Measurements from ENCODE around the gene CLEC7A.
A peak's percentile ranks its signal among the peaks of the same experiment; 100 is the strongest.

CLEC7A gene

DNA sequence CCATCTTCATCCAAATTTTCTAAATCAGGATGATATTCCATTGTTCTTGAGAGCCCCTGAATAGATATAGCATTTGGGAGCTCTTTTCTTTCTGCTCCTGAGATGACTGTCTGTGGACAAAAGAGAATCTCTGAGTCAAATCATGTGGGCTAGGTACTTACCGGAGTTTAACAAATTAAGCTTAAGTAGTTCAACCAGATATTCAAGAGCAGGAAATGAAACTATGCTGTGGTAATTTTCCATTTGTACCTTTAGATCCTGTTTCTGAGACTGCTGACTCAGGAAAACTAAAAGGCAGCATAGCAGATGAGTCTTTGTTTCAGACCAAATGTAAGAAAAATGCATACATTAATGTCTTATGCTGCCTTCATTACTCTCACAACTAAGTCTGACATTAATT lies at the start of gene CLEC7A:
CLEC7A (minus strand) TSS at position 158 of the 400 bp plus-strand sequence; CDS start at position 41, 117 bp downstream.
- DNase-seq (ENCODE audit: low read depth in 3 of 3, low spot score in 1 of 3): no peak

- no peak for DNase-seq (ENCODE audit: low read depth in 3 of 3, low spot score in 1 of 3)
Observed at GRCh38 chr12:10179776-10180181, 49.8 kb upstream of the CLEC7A start.

GRCh38 chr12:10178821-10179220 lies 48.8 kb upstream of the CLEC7A start, which contains the start of gene TMEM52B:
Gene TMEM52B, plus strand, starts transcription at chr12:10179032. Its CDS starts 543 bp downstream, at chr12:10179575.
- no peak for DNase-seq (ENCODE audit: low read depth in 3 of 3, low spot score in 1 of 3)

DNA sequence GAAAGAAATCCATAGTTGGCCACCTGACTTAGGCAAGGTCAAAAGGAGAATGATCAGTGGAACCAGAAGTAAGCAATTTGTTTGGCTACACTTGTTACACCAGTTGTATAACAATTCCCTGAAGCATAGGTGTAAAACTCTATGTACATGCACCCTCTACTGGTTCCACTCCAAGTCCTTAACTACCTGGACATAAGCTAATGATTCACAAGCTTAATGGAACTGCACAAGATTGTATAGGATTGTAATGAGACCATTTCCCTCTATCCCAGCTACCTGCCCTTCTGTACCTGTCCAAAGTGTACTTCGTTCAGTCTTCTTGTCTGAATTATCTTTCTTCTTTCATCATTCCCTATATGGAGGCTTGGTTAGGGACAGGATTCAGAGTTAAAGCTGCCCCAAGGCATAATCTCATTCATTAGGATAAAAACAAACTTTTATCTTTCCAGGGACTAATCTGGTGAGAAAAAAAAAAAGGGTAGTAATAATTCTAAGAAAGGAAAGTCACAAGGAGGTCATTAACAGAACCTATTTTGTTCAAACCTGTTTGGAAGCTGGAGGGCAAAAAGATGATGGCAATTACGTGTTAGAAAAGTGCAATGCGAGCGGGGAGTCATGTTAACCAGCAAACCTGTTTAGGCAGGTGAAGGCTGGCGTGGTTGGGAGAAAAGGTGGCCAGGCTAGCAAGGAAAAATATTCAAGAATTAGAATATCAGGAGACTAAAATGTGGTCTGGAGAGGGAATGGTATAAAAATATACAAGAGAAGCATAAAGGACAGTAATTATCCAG lies 46.0 kb upstream of the CLEC7A start:
- no peak for DNase-seq (ENCODE audit: low read depth in 3 of 3, low spot score in 1 of 3)

GRCh38 chr12:10174986-10175614 lies 45.1 kb upstream of the CLEC7A start:
- DNase-seq (ENCODE audit: low read depth in 3 of 3, low spot score in 1 of 3): no peak

GRCh38 chr12:10171973-10172728 lies 42.2 kb upstream of the CLEC7A start, which contains the start of gene OLR1:
Gene OLR1, minus strand, starts transcription at chr12:10172132. Its CDS starts 55 bp downstream, at chr12:10172077.
- DNase-seq (ENCODE audit: low read depth in 3 of 3, low spot score in 1 of 3): no peak

DNA sequence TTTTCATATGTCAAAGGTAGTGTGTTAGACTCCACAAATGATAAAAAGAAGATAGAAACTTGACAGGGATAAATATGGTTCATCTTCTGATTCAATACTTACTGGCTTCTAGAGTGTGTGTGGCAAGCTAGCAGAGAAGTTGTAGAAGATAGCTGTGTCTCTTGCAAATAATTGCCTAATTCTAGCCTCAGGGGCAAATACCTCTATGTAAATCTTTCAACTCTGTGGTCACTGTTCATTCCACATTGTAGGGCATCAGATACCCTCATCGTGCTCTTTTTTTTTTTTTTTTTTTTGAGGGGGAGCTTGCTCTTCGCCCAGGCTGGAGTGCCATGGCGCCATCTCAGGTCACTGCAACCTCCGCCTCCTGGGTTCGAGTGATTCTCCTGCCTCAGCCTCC lies 40.2 kb upstream of the CLEC7A start:
- no peak for DNase-seq (ENCODE audit: low read depth in 3 of 3, low spot score in 1 of 3)

DNA sequence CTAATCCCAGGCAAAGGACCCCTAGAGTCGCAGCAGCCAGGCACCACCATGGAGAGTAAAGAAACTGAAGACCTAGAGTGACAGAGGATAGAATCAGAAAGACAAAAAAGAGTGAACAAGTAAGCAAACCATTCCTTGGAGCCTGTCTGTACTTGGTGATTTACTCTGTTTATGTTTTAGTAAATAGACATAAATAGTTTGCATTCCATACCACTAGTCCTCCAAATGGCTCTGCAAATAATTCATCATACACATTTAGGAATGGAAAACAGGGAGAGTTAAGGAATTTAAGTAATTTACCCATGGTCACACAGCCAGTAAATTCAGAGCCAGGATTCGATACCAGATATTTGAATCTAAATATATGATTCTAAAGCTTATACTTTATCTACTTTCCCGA lies 39.1 kb upstream of the CLEC7A start:
- DNase-seq (ENCODE audit: low read depth in 3 of 3, low spot score in 1 of 3): no peak

- no peak for DNase-seq (ENCODE audit: low read depth in 3 of 3, low spot score in 1 of 3)
Observed at GRCh38 chr12:10167599-10167998, 37.6 kb upstream of the CLEC7A start.

DNA sequence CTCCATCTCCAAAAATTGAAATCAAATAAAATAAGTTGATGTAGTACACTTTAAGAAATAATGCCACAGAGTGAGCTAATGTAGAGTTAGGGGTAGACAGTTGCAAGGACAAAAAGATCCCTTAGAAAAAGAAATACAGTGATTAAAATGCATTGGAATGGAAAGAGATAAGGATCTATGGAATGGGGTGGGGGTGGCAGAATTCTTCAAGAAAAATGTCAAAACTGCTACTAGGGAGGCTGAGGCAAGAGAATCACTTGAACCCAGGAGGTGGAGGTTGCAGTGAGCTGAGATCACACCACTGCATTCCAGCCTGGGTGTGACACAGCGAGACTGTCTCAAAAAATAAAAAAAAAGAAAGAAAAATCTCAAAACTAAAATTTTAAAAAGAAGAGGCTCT lies 35.4 kb upstream of the CLEC7A start:
- DNase-seq (ENCODE audit: low read depth in 3 of 3, low spot score in 1 of 3): no peak

- no peak for DNase-seq (ENCODE audit: low read depth in 3 of 3, low spot score in 1 of 3)
Observed at GRCh38 chr12:10163084-10163483, 33.1 kb upstream of the CLEC7A start.

DNA sequence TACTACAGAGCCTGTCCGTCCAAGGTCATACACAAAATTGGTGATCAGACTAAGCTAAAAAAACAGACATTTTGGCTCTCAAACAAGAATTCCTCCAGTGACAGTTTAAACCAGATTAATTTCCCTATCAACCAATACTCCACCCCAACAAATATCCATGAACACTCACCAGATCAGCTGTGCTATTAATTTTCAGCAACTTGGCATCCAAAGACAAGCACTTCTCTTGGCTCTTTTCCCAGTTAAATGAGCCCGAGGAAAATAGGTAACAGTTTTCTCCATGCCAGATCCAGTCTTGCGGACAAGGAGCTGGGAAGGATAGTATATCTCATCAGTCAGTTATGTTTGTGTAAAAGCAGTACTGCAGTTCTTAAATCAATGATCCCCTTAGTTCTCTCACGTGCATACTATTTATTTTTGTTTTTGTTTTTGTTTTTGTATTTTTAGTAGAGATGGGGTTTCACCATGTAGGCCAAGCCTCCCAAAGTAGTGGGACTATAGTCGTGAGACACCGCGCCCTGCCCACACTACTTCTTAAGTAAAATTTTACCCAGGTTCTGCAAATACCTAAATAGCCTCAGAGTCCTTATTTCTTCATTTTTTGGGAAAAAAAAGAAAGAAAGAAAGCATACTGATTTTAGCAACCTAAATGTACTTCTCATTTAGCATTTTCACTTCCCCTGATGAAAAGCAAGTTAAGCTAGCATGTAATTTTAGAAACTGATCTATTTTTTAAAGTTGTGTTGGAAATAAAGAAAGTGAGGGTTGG lies 30.8 kb upstream of the CLEC7A start:
- DNase-seq (ENCODE audit: low read depth in 3 of 3, low spot score in 1 of 3): no peak

- DNase-seq (ENCODE audit: low read depth in 3 of 3, low spot score in 1 of 3): no peak
Observed at GRCh38 chr12:10159280-10159679, 29.3 kb upstream of the CLEC7A start.

DNA sequence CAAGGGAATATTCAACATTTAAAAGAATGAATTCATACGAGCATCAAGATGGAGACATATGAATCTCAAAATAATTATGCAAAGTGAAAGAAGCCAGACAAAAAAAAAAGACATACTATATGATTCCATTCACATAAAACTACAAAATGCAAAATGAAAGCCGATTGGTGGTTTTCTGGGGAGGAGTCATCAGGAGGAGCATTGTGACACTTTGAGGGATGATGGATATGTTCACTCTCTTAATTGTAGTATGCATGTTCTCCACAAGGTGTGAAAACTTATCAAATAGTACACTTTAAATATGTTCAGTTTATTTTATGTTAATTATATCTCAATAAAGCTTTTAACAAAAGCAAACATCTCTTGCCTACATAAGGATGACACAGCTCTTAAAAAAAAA lies 28.4 kb upstream of the CLEC7A start:
- DNase-seq (ENCODE audit: low read depth in 3 of 3, low spot score in 1 of 3): no peak

DNA sequence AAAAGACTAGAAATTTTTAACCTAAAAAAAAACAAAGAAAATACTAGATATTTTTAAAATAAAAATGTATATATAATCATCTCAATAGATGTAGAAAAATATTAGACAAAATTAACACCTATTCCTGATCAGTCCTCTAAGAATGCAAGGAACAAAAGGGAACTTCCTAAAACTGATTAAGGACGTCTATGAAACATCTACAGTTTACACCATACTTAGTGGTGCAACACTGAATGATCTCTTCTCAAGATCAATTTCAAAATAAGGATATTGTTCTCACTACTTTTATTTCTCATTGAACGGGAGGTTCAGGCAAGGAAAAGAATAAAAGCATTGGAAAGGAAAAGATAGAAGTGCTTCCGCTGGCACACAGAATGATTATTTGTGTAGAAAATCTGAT lies 26.0 kb upstream of the CLEC7A start:
- no peak for DNase-seq (ENCODE audit: low read depth in 3 of 3, low spot score in 1 of 3)

DNA sequence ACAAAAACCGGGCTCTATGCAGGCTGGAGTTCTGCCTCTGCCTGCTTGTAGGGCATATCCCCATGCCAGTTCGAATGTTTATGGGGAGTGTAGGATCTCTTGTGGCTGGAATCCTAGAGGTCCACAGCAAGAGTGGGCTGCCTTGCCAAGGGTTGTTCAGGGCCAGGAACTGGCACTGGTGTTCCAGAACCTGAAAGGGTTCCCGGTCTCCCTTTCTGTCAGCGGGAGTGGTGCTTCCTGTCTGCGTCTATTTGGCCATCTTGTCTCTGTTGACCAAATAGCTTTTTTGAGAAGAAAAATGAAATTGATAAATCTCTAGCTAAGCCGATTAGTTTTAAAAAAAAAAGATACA lies 24.1 kb upstream of the CLEC7A start:
- no peak for DNase-seq (ENCODE audit: low read depth in 3 of 3, low spot score in 1 of 3)

DNA sequence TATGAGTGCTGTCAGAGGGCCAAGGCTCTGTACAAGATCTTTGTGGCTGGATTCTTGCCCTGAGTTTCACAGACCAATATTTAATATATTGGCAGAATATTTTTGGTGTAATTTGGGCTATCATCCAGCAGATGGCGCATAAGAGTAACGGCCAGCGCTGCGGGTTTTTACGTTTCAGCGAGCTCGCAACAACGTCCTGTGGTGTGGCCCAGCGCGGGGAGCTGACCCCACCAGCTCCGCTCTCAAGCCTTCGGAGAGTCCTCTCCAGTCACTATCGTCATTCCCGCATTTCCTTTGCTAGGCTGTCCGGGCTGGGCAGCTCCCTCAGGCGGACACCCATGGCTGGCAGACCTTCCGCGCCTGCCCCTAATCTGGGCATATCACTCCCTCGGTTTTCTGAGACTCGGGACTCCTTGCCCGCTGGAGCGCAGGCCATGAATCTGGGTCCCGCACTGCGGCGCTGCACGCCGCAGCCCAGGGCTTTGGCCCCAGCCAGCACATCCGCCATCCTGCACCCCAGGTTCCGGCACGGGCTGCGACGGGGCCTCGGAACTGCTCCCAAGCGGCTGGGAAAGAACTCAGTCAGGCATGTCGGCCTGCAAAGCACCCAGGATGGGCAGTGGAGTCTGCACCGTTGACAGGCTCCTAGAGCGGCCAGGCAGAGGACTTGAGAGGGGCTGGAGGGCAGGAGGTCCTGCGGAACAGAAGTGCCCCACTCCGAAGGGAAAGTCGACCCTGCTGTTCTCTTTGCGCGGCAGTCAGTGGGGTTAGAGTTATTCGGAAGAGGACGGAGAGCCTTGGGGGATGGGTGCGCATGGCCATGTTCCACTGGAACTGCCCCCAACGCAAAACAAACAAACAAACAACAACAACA lies 23.5 kb upstream of the CLEC7A start:
- peak in 2 of 3 donors; percentile 19 to 34 for DNase-seq (ENCODE audit: low read depth in 3 of 3, low spot score in 1 of 3)

GRCh38 chr12:10151621-10152020 lies 21.6 kb upstream of the CLEC7A start:
- DNase-seq (ENCODE audit: low read depth in 3 of 3, low spot score in 1 of 3): no peak

DNA sequence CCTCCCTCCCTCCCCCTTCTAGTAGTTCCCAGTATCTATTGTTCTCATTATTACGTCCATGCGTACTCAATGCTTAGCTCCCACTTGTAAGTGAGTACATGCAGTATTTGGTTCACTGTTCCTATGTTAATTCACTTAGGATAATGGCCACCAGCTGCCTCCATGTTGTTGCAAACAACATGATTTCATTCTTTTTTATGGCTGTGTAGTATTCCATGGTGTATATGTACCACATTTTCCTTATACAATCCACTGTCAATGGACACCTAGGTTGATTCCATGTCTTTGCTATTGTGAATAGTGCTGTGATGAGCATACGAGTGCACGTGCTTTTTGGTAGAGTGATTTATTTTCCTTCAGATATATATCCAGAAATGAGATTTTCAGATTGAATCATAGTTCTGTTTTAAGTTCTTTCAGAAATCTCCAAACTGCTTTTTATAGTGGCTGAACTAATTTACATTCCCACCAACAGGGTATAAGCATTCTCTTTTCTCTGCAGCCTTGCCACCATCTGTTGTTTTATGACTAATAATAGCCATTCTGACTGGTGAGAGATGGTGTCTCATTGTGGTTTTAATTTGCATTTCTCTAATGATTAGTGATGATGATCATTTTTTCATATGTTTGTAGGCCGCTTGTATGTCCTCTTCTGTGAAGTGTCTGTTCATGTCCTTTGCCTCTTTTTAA lies 17.9 kb upstream of the CLEC7A start:
- no peak for DNase-seq (ENCODE audit: low read depth in 3 of 3, low spot score in 1 of 3)

Data from stimulated activated CD4-positive, alpha-beta T cell treated with anti-CD3 and anti-CD28 coated beads, TNF-alpha, amount 100 ng/mL, for 1 hour (primary cell).